Heart right ventricle (tissue), 16 donors: ENCODE measurements around the gene CYP26C1. TPM values are rescaled to one million over a fixed set of nuclear protein-coding genes. Genes with fewer than 3 reads are reported as not detected.
A peak's percentile ranks its signal among the peaks of the same experiment; 100 is the strongest.

Experiments
- ATAC-seq, 8 donors: fragments of 200-7000 bp; cut with Tn5 transposase; one replicate each; pipeline ENCODE4 v1.9.1; 2020; ENCODE audit warnings: mild to moderate bottlenecking in 8 of 8, moderate library complexity in 8 of 8, moderate number of reproducible peaks in 1 of 8
- DNase-seq, 2 donors: peaks; one replicate each; pipeline ENCODE4 v3.0.0-alpha.2; 2020
- H3K27ac ChIP-seq, 10 donors: fragments of 200-600 bp; sonication (generic) in 2 of 10; one replicate each; pipeline versions ENCODE4 v1.5.0 to v1.8.0; 2020 to 2022; ENCODE audit warnings: mild to moderate bottlenecking in 3 of 10
- H3K27me3 ChIP-seq, 7 donors: fragments of 200-600 bp; one replicate each; pipeline ENCODE4 v1.8.0; 2021 to 2022; ENCODE audit warnings: mild to moderate bottlenecking in 2 of 7
- H3K36me3 ChIP-seq, 9 donors: fragments of 200-600 bp; sonication (generic) in 1 of 9; one replicate each; pipeline versions ENCODE4 v1.5.0 to v1.8.0; 2020 to 2022; ENCODE audit warnings: mild to moderate bottlenecking in 2 of 9
- H3K4me1 ChIP-seq, 9 donors: fragments of 200-600 bp; sonication (generic) in 1 of 9; one replicate each; pipeline versions ENCODE4 v1.5.0 to v1.8.0; 2020 to 2022; ENCODE audit warnings: mild to moderate bottlenecking in 4 of 9
- H3K4me3 ChIP-seq, 10 donors: fragments of 200-600 bp; sonication (generic) in 2 of 10; one replicate each; pipeline versions ENCODE4 v1.5.0 to v1.8.0; 2020 to 2022; ENCODE audit warnings: mild to moderate bottlenecking in 7 of 10, moderate library complexity in 2 of 10
- H3K9me3 ChIP-seq, 11 donors: fragments of 200-600 bp in 10 of 11; sonication (generic) in 2 of 11; one replicate each; pipeline versions ENCODE4 v1.5.0 to v1.8.0; 2013 to 2022; ENCODE audit warnings: mild to moderate bottlenecking in 2 of 11, control low read depth in 1 of 11, moderate library complexity in 1 of 11
- WGBS, 2 donors: extraction: QIAGEN DNeasy Blood & Tissue Kit; methylation state at CpG; one replicate each; pipeline ENCODE4 v1.1.7; 2013; ENCODE audit warnings: inconsistent platforms in 1 of 2; 5-methylcytosine and 5-hydroxymethylcytosine counted together
- intact Hi-C, 10 donors: fragments of 100-400 bp; cut with DNase I; formaldehyde crosslinking; loops; one replicate each; pipeline versions ENCODE4 v1.11.1 to v1.14.2; 2022
- polyA plus RNA-seq, 2 donors: library from polyadenylated mRNA; stranded (reverse); fragments of 200-250 nt; gene quantifications; one replicate each; pipeline ENCODE4 v1.2.3, GENCODE V29; 2013
- total RNA-seq, 10 donors: library from RNA; stranded (reverse); fragmentation: NEBNext Ultra II Directional in 3 of 10; extraction: Animal tissue kit (Norgen Biotek cat#: 25700) in 3 of 10; gene quantifications; one replicate each; pipeline versions ENCODE4 v1.2.1 to v1.2.4, GENCODE V29; 2021 to 2023
- TF ChIP-seq, protein P1 (sequence below), 9 donors: fragments of 200-600 bp; sonication (generic) in 2 of 9; IDR thresholded peaks; one replicate each; pipeline versions ENCODE4 v1.5.0 to v1.8.0; 2021 to 2022; ENCODE audit warnings: antibody characterized with exemption in 9 of 9, mild to moderate bottlenecking in 5 of 9, moderate library complexity in 1 of 9
- donor health status: Arrhythmogenic right ventricular cardiomyopathy.
- donor health status: ischemic (EF 13 %, LVEDD 7.1; RV severe dilation, severe dysfunction).
- donor health status: healthy with polysubstance abuse.
- donor health status: DM: no; HTN: yes; CAD: no.
- donor health status: DM: no; HTN: no; CAD: no.
- donor health status: ischemic (EF 25% LVEDD 6.9; RV normal size, moderate dysfunction).
- donor health status: ischemic (EF 25% LVEDD 5.7; RV mildly dilated, moderate dysfunction).
- donor health status: healthy.
- donor health status: DM: yes; HTN: yes; CAD: no.
- donor health status: Ischemic cardiomyopathy.
- donor health status: ischemic (EF 35%, LVEDD 5.7; RV mildly dilated, moderate dysfunction).
- donor health status: nonischemic (EF 11% LVEDD 7.7; RV severe dilation, severe dysfunction).
- donor health status: DM: yes; HTN: yes; CAD: no.
- donor health status: PGD.
- donor health status: ischemic (EF 29% LVEDD 5.4; RV normal size, mild dysfunction).
- donor health status: nonischemic (EF 23%, LVEDD 6.1; RV moderate dilation, normal function).

The CYP26C1 gene
- total and polyA plus RNA-seq, 12 donors, result 0.08 to 0.15 TPM; not detected in 10

DNA sequence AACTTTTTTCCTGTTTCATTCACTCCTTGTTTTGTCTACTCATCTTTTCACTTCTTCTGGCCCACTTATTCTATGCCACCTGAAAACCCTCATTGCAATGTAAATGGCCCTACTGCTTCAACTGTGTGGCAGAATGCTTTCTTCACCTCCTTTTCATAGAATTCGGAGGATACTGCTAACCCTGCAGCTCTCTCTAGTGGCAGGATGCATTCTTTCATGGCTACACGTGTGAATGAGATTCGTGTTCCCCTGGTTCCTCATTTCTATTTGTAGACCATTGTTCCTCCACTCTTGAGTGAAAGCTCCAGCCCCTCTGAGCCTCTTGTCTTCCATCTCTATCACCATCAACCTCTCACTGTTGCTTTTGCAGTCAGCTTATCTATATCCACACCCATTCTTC is 20.9 kb upstream of the CYP26C1 start:
- 31 to 36% methylated on average over 3 of the region's 3 CpGs for WGBS, 2 donors
- peaks cover 0 to 5% (median 0%) of the 10 kb centered on the region in 9 donors for H3K36me3 ChIP-seq
- no peak overlapping the region for H3K27ac ChIP-seq
- H3K4me1 ChIP-seq, result peaks cover 0 to 5% (median 0%) of the 10 kb centered on the region in 9 donors
- no peaks in the 10 kb centered on the region for H3K27me3 ChIP-seq
- ATAC-seq, result no peak
- TF ChIP-seq, protein P1, sequence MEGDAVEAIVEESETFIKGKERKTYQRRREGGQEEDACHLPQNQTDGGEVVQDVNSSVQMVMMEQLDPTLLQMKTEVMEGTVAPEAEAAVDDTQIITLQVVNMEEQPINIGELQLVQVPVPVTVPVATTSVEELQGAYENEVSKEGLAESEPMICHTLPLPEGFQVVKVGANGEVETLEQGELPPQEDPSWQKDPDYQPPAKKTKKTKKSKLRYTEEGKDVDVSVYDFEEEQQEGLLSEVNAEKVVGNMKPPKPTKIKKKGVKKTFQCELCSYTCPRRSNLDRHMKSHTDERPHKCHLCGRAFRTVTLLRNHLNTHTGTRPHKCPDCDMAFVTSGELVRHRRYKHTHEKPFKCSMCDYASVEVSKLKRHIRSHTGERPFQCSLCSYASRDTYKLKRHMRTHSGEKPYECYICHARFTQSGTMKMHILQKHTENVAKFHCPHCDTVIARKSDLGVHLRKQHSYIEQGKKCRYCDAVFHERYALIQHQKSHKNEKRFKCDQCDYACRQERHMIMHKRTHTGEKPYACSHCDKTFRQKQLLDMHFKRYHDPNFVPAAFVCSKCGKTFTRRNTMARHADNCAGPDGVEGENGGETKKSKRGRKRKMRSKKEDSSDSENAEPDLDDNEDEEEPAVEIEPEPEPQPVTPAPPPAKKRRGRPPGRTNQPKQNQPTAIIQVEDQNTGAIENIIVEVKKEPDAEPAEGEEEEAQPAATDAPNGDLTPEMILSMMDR (IDR thresholded peaks at IDR 0.05), result peak in 6 of 9 donors; percentile 17 to 40 (median 24)
- no peaks in the 10 kb centered on the region for H3K9me3 ChIP-seq
- no peak for DNase-seq
- intact Hi-C loops, result no loop called here
- no peak overlapping the region for H3K4me3 ChIP-seq

DNA sequence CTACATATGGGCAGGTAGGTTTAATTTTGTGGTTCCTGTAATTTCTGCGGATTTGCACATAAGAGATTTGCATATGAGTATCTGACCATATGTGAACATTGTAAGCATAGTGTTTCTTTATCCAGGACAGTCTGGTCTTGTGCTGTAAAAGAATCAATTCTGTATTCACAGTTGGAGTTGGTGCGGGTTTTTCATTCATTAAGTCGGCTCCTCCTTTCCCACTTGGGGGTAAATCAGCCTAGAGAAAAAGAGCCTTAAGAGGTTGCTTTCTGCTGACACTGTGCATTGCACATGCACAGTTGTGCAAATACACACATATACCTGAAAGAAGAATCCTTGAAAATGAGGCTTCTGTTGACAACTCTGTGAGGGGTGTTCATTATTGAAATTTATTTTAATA is 6.1 kb upstream of the CYP26C1 start:
- no peaks in the 10 kb centered on the region for H3K9me3 ChIP-seq
- 95% methylated on average over 3 of the region's 3 CpGs for WGBS, 2 donors
- H3K27ac ChIP-seq, result no peak overlapping the region
- H3K36me3 ChIP-seq, result peaks cover 0 to 20% (median 5%) of the 10 kb centered on the region in 9 donors
- TF ChIP-seq, protein P1 (IDR thresholded peaks at IDR 0.05), result no peak
- intact Hi-C loops, result no loop called here
- DNase-seq (no peak), ATAC-seq (no peak)
- H3K4me3 ChIP-seq, result no peak overlapping the region
- H3K27me3 ChIP-seq, result peaks cover 0 to 23% (median 9%) of the 10 kb centered on the region in 7 donors
- no peaks in the 10 kb centered on the region for H3K4me1 ChIP-seq

DNA sequence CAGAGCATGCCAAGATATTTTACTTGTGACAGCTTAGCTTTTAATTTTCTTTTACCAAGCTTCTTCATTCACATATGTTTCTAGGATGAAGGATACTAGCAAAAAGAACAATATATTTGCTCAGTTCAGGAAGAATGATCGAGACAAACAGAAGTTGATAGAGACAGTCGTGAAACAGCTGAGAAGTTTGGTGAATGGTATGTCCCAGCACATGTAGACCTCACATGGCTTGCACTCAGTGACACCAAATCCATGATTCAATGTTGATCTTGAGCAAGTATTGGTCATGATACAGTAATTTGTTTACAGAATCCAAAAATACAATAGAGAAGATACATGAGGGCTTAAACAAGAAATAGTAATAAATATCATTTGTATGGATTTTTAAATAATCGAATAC is 2.5 kb upstream of the CYP26C1 start:
- H3K27ac ChIP-seq, result no peak overlapping the region
- no peak overlapping the region for H3K4me3 ChIP-seq
- peaks cover 0 to 20% (median 5%) of the 10 kb centered on the region in 9 donors for H3K36me3 ChIP-seq
- H3K27me3 ChIP-seq, result peaks cover 4 to 59% (median 45%) of the 10 kb centered on the region in 7 donors
- ATAC-seq (no peak), DNase-seq (no peak)
- H3K9me3 ChIP-seq, result no peaks in the 10 kb centered on the region
- 92 to 95% methylated on average over 3 of the region's 3 CpGs for WGBS, 2 donors
- peaks cover 9 to 32% (median 27%) of the 10 kb centered on the region in 9 donors for H3K4me1 ChIP-seq
- TF ChIP-seq, protein P1 (IDR thresholded peaks at IDR 0.05), result no peak
- intact Hi-C loops, result no loop called here

DNA sequence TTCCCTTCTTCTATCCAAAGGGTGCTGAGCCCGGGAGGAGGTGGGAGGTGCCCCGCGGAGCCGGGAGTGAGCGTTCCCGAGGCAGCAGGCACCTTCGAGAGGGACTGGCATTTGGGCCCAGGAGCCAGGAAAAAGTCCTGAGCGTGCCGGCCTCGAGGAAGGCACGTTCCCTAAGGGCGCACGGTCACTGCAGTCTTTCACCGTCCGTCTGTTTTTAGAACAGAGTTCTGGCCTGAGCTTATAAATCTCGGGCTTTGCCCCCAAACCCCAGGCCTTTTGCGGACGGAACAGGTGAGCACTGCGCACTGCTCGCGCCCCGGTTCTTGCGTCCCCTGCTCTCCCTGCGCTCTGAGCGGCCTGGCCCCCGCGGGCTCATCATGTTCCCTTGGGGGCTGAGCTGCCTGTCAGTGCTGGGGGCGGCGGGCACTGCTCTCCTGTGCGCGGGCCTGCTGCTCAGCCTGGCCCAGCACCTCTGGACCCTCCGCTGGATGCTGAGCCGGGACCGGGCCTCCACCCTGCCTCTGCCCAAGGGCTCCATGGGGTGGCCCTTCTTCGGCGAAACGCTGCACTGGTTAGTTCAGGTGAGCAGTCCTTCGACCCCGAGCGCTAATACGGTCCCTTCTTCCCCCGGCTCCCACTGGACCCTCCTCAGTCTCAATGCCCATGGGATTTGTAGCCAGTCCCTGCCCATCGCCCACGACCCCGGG is 442 bp downstream of the CYP26C1 start:
- intact Hi-C loops, result no loop called here
- peak in 1 of 8 donors; percentile 21 for ATAC-seq
- H3K36me3 ChIP-seq, result peaks cover 0 to 20% (median 5%) of the 10 kb centered on the region in 9 donors
- WGBS, 2 donors, result 17 to 34% methylated on average over 45 of the region's 45 CpGs
- no peak overlapping the region for H3K27ac ChIP-seq
- H3K27me3 ChIP-seq, result peaks cover 10 to 88% (median 74%) of the 10 kb centered on the region in 7 donors
- H3K9me3 ChIP-seq, result no peaks in the 10 kb centered on the region
- H3K4me1 ChIP-seq, result peaks cover 9 to 41% (median 30%) of the 10 kb centered on the region in 9 donors
- H3K4me3 ChIP-seq, result no peak overlapping the region
- TF ChIP-seq, protein P1 (IDR thresholded peaks at IDR 0.05), result no peak
- no peak for DNase-seq
